NOMO-1 treated with dmso at 0.1 percent for 144 hours (cell line): ENCODE measurements around the gene KRTAP1-4.
"Not testable (repeated sequence)": the region's sequence is repeated elsewhere in the genome, so short reads cannot be mapped to it uniquely, and the experiment has no call there.

ENCODE experiments used
- DNase-seq: peaks from one replicate; lab custom pipeline; 2025; ENCODE audit not compliant: unreplicated experiment; lab: John Stamatoyannopoulos, UW

Gene KRTAP1-4

GRCh38 chr17:41048441-41048840 is 18.4 kb upstream of the KRTAP1-4 start:
- no peak for DNase-seq

- DNase-seq: not testable (repeated sequence)
These were observed 16.9 kb upstream of the KRTAP1-4 start, which contains the start of gene KRTAP2-1 for GRCh38 chr17:41046735-41047465. TSS of gene KRTAP2-1 (minus strand) at chr17:41047316. CDS start at chr17:41047267, 49 bp downstream.

- no peak for DNase-seq
These were observed 13.0 kb upstream of the KRTAP1-4 start for GRCh38 chr17:41042953-41043352.

- not testable (repeated sequence) for DNase-seq
These were observed 11.0 kb upstream of the KRTAP1-4 start, which contains the start of gene KRTAP1-1 for GRCh38 chr17:41040783-41041571. TSS of gene KRTAP1-1 (minus strand) at chr17:41041450. CDS start at chr17:41041397, 53 bp downstream.

GRCh38 chr17:41037853-41038350 is 7.9 kb upstream of the KRTAP1-4 start:
- no peak for DNase-seq

- not testable (repeated sequence) for DNase-seq
These were observed 4.4 kb upstream of the KRTAP1-4 start, which contains the start of gene KRTAP1-3 for GRCh38 chr17:41034346-41034935. TSS of gene KRTAP1-3 (minus strand) at chr17:41034874. CDS start at chr17:41034821, 53 bp downstream.

- DNase-seq: no peak
These were observed 3.1 kb downstream of the KRTAP1-4 start, which contains the start of gene KRTAP1-5 for GRCh38 chr17:41026715-41027471. TSS of gene KRTAP1-5 (minus strand) at chr17:41027208. CDS start at chr17:41027155, 53 bp downstream.

- no peak for DNase-seq
These were observed 5.3 kb downstream of the KRTAP1-4 start for GRCh38 chr17:41024697-41025096.

- no peak for DNase-seq
These were observed 9.7 kb downstream of the KRTAP1-4 start for GRCh38 chr17:41020336-41020735.

- no peak for DNase-seq
These were observed 10.6 kb downstream of the KRTAP1-4 start for GRCh38 chr17:41019415-41019814.

GRCh38 chr17:41018541-41018940 is 11.5 kb downstream of the KRTAP1-4 start:
- DNase-seq: no peak

- no peak for DNase-seq
These were observed 13.3 kb downstream of the KRTAP1-4 start for GRCh38 chr17:41016578-41017215.

GRCh38 chr17:41015454-41015853 is 14.5 kb downstream of the KRTAP1-4 start:
- no peak for DNase-seq

- DNase-seq: no peak
These were observed 16.4 kb downstream of the KRTAP1-4 start for GRCh38 chr17:41013606-41014005.

GRCh38 chr17:41013181-41013580 is 16.8 kb downstream of the KRTAP1-4 start:
- DNase-seq: no peak

- no peak for DNase-seq
These were observed 17.5 kb downstream of the KRTAP1-4 start for GRCh38 chr17:41012326-41013120.

GRCh38 chr17:41010441-41010840 is 19.6 kb downstream of the KRTAP1-4 start:
- DNase-seq: no peak

GRCh38 chr17:41009936-41010335 is 20.1 kb downstream of the KRTAP1-4 start:
- no peak for DNase-seq

- DNase-seq: no peak
These were observed 20.7 kb downstream of the KRTAP1-4 start for GRCh38 chr17:41009301-41009760.
